ENCODE data around the gene SDC4.

Gene SDC4

GRCh38 chr20:45372646-45373352 lies 24.6 kb upstream of the SDC4 start:
- Histone ChIP-seq H3K27ac (ENCODE audit: low read depth, low read length) (peak overlapping the region; percentile 92), H3K4me1 (ENCODE audit: control insufficient read depth, insufficient read depth, low read length) (peaks cover 5% of the 10 kb centered on the region), H3K4me3 (ENCODE audit: low read length) (peak overlapping the region; percentile 82), H3K27me3 (ENCODE audit: control insufficient read depth, insufficient read depth, low read length) (no peaks in the 10 kb centered on the region), H3K9ac (ENCODE audit: low read length) (peak overlapping the region; percentile 32), H3K36me3 (ENCODE audit: control insufficient read depth, insufficient read depth, low read length) (no peaks in the 10 kb centered on the region)

- H3K4me3 ChIP-seq (ENCODE audit: low read length): no peak overlapping the region
- no peaks in the 10 kb centered on the region for H3K27me3 ChIP-seq (ENCODE audit: control insufficient read depth, insufficient read depth, low read length)
- peak overlapping the region; percentile 92 for H3K27ac ChIP-seq (ENCODE audit: low read depth, low read length)
- peaks cover 5% of the 10 kb centered on the region for H3K4me1 ChIP-seq (ENCODE audit: control insufficient read depth, insufficient read depth, low read length)
- H3K36me3 ChIP-seq (ENCODE audit: control insufficient read depth, insufficient read depth, low read length): peaks cover 5% of the 10 kb centered on the region
- H3K9ac ChIP-seq (ENCODE audit: low read length): no peak overlapping the region
Measured at GRCh38 chr20:45372241-45372640, 24.0 kb upstream of the SDC4 start.

GRCh38 chr20:45370571-45371160 lies 22.4 kb upstream of the SDC4 start:
- H3K27ac ChIP-seq (ENCODE audit: low read depth, low read length): no peak overlapping the region
- H3K9ac ChIP-seq (ENCODE audit: low read length): no peak overlapping the region
- H3K27me3 ChIP-seq (ENCODE audit: control insufficient read depth, insufficient read depth, low read length): no peaks in the 10 kb centered on the region
- peaks cover 5% of the 10 kb centered on the region for H3K4me1 ChIP-seq (ENCODE audit: control insufficient read depth, insufficient read depth, low read length)
- H3K36me3 ChIP-seq (ENCODE audit: control insufficient read depth, insufficient read depth, low read length): peaks cover 19% of the 10 kb centered on the region
- no peak overlapping the region for H3K4me3 ChIP-seq (ENCODE audit: low read length)

GRCh38 chr20:45368221-45368980 lies 20.2 kb upstream of the SDC4 start:
- peaks cover 12% of the 10 kb centered on the region for H3K4me1 ChIP-seq (ENCODE audit: control insufficient read depth, insufficient read depth, low read length)
- no peaks in the 10 kb centered on the region for H3K27me3 ChIP-seq (ENCODE audit: control insufficient read depth, insufficient read depth, low read length)
- no peak overlapping the region for H3K9ac ChIP-seq (ENCODE audit: low read length)
- no peak overlapping the region for H3K27ac ChIP-seq (ENCODE audit: low read depth, low read length)
- H3K36me3 ChIP-seq (ENCODE audit: control insufficient read depth, insufficient read depth, low read length): peaks cover 22% of the 10 kb centered on the region
- no peak overlapping the region for H3K4me3 ChIP-seq (ENCODE audit: low read length)

- Histone ChIP-seq H3K36me3 (ENCODE audit: control insufficient read depth, insufficient read depth, low read length) (peaks cover 22% of the 10 kb centered on the region), H3K27me3 (ENCODE audit: control insufficient read depth, insufficient read depth, low read length) (no peaks in the 10 kb centered on the region), H3K27ac (ENCODE audit: low read depth, low read length) (no peak overlapping the region), H3K9ac (ENCODE audit: low read length) (no peak overlapping the region), H3K4me3 (ENCODE audit: low read length) (no peak overlapping the region), H3K4me1 (ENCODE audit: control insufficient read depth, insufficient read depth, low read length) (peaks cover 11% of the 10 kb centered on the region)
Measured at GRCh38 chr20:45367126-45367525, 18.9 kb upstream of the SDC4 start.

- no peak overlapping the region for H3K4me3 ChIP-seq (ENCODE audit: low read length)
- H3K27ac ChIP-seq (ENCODE audit: low read depth, low read length): no peak overlapping the region
- no peak overlapping the region for H3K9ac ChIP-seq (ENCODE audit: low read length)
- H3K36me3 ChIP-seq (ENCODE audit: control insufficient read depth, insufficient read depth, low read length): peaks cover 22% of the 10 kb centered on the region
- no peaks in the 10 kb centered on the region for H3K27me3 ChIP-seq (ENCODE audit: control insufficient read depth, insufficient read depth, low read length)
- H3K4me1 ChIP-seq (ENCODE audit: control insufficient read depth, insufficient read depth, low read length): peaks cover 11% of the 10 kb centered on the region
Measured at GRCh38 chr20:45366631-45367030, 18.4 kb upstream of the SDC4 start.

GRCh38 chr20:45366192-45366591 lies 18.0 kb upstream of the SDC4 start:
- peaks cover 11% of the 10 kb centered on the region for H3K4me1 ChIP-seq (ENCODE audit: control insufficient read depth, insufficient read depth, low read length)

GRCh38 chr20:45365444-45365970 lies 17.3 kb upstream of the SDC4 start:
- no peak overlapping the region for H3K4me3 ChIP-seq (ENCODE audit: low read length)
- H3K27ac ChIP-seq (ENCODE audit: low read depth, low read length): no peak overlapping the region
- H3K4me1 ChIP-seq (ENCODE audit: control insufficient read depth, insufficient read depth, low read length): peaks cover 11% of the 10 kb centered on the region
- H3K27me3 ChIP-seq (ENCODE audit: control insufficient read depth, insufficient read depth, low read length): no peaks in the 10 kb centered on the region
- peaks cover 22% of the 10 kb centered on the region for H3K36me3 ChIP-seq (ENCODE audit: control insufficient read depth, insufficient read depth, low read length)
- H3K9ac ChIP-seq (ENCODE audit: low read length): no peak overlapping the region

More at GRCh38 chr20:45366192-45366591, 18.0 kb upstream of the SDC4 start:
- H3K27ac ChIP-seq (ENCODE audit: low read depth, low read length): no peak overlapping the region
- H3K36me3 ChIP-seq (ENCODE audit: control insufficient read depth, insufficient read depth, low read length): peaks cover 22% of the 10 kb centered on the region
- H3K9ac ChIP-seq (ENCODE audit: low read length): no peak overlapping the region
- no peaks in the 10 kb centered on the region for H3K27me3 ChIP-seq (ENCODE audit: control insufficient read depth, insufficient read depth, low read length)
- H3K4me3 ChIP-seq (ENCODE audit: low read length): no peak overlapping the region

- Histone ChIP-seq H3K9ac (ENCODE audit: low read length) (peak overlapping the region; percentile 83), H3K4me1 (ENCODE audit: control insufficient read depth, insufficient read depth, low read length) (peaks cover 23% of the 10 kb centered on the region), H3K27me3 (ENCODE audit: control insufficient read depth, insufficient read depth, low read length) (no peaks in the 10 kb centered on the region), H3K4me3 (ENCODE audit: low read length) (peak overlapping the region; percentile 74), H3K36me3 (ENCODE audit: control insufficient read depth, insufficient read depth, low read length) (peaks cover 22% of the 10 kb centered on the region), H3K27ac (ENCODE audit: low read depth, low read length) (peak overlapping the region; percentile 98)
Measured at GRCh38 chr20:45363611-45364492, 15.6 kb upstream of the SDC4 start.

- Histone ChIP-seq H3K36me3 (ENCODE audit: control insufficient read depth, insufficient read depth, low read length) (peaks cover 22% of the 10 kb centered on the region), H3K9ac (ENCODE audit: low read length) (peak within 1 kb of the TSS; percentile 83), H3K27me3 (ENCODE audit: control insufficient read depth, insufficient read depth, low read length) (no peaks in the 10 kb centered on the region), H3K4me1 (ENCODE audit: control insufficient read depth, insufficient read depth, low read length) (peaks cover 29% of the 10 kb centered on the region), H3K27ac (ENCODE audit: low read depth, low read length) (peak within 1 kb of the TSS; percentile 98), H3K4me3 (ENCODE audit: low read length) (peak within 1 kb of the TSS; percentile 74)
Measured at GRCh38 chr20:45362804-45363610, 14.8 kb upstream of the SDC4 start, which contains the start of gene SYS1. Gene SYS1 (plus strand): TSS chr20:45363156. CDS start chr20:45363532, 376 bp downstream.

- no peak overlapping the region for H3K27ac ChIP-seq (ENCODE audit: low read depth, low read length)
Measured at GRCh38 chr20:45361793-45362192, 13.6 kb upstream of the SDC4 start.

More at GRCh38 chr20:45361793-45362192, 13.6 kb upstream of the SDC4 start:
- peaks cover 13% of the 10 kb centered on the region for H3K36me3 ChIP-seq (ENCODE audit: control insufficient read depth, insufficient read depth, low read length)
- H3K4me1 ChIP-seq (ENCODE audit: control insufficient read depth, insufficient read depth, low read length): peaks cover 33% of the 10 kb centered on the region
- no peaks in the 10 kb centered on the region for H3K27me3 ChIP-seq (ENCODE audit: control insufficient read depth, insufficient read depth, low read length)
- no peak overlapping the region for H3K4me3 ChIP-seq (ENCODE audit: low read length)
- no peak overlapping the region for H3K9ac ChIP-seq (ENCODE audit: low read length)
